A549 (cell line): ENCODE data around the gene TMEM107. TPM values are rescaled to one million over a fixed set of nuclear protein-coding genes. Genes with fewer than 3 reads are reported as not detected.
A peak's percentile ranks its signal among the peaks of the same experiment; 100 is the strongest.

Experiments used
- ATAC-seq, 2 experiments: fragments of 200-7000 bp in 1 of 2; fragments of >200 bp in 1 of 2; cut with Nextera tagmentation in 1 of 2; cut with Tn5 transposase in 1 of 2; 3 replicates each; pipeline versions ENCODE4 v1.8.0 to v1.9.1; 2018 to 2020; ENCODE audit warnings: mild to moderate bottlenecking in 1 of 2, moderate library complexity in 1 of 2
- CTCF ChIA-PET: fragments of 300-600 bp; sonication (Branson Sonifier 250); formaldehyde crosslinking; extraction: SDS; loops from one replicate; lab custom pipeline; 2021; ENCODE audit warnings: antibody characterized with exemption, inconsistent platforms; lab: Yijun Ruan, JAX
- POLR2A ChIA-PET: fragments of 350-600 bp; formaldehyde crosslinking; extraction: SDS; loops from one replicate; lab custom pipeline; 2021; ENCODE audit warnings: antibody characterized with exemption, inconsistent platforms; lab: Yijun Ruan, JAX
- DNase-seq, 2 experiments: peaks; one replicate each; pipeline versions ENCODE4 v3.0.0 to v3.0.0-alpha.2; 2011 to 2016; ENCODE audit warnings: low read depth in 1 of 2, low spot score in 1 of 2
- FAIRE-seq: peaks from 2 replicates; lab custom pipeline; 2011; peaks lifted over from hg19 to GRCh38; lab: Jason Lieb, UNC
- H3K27ac ChIP-seq, 2 experiments: fragments of >200 bp; sonication (Bioruptor Twin); formaldehyde crosslinking; 3 replicates each; pipeline ENCODE4 v1.5.1; 2016 to 2017
- H3K4me1 ChIP-seq: fragments of >200 bp; sonication (Bioruptor Twin); formaldehyde crosslinking; 3 replicates; pipeline ENCODE4 v1.6.1; 2016
- H3K4me2 ChIP-seq: fragments of >200 bp; sonication (Bioruptor Twin); formaldehyde crosslinking; 3 replicates; pipeline ENCODE4 v1.6.1; 2016
- H3K4me3 ChIP-seq: fragments of >200 bp; sonication (Bioruptor Twin); formaldehyde crosslinking; 3 replicates; pipeline ENCODE4 v1.5.1; 2016
- H3K9me3 ChIP-seq: fragments of >200 bp; sonication (Bioruptor Twin); formaldehyde crosslinking; 3 replicates; pipeline ENCODE4 v1.6.1; 2016
- CHD2 ChIP-seq: fragments of 150-350 bp; IDR thresholded peaks from 2 replicates; pipeline ENCODE4 v1.6.1; 2014; ENCODE audit warnings: low read length; ENCODE audit not compliant: partially characterized antibody
- CHD4 ChIP-seq: fragments of 200-600 bp; sonication (generic); IDR thresholded peaks from 2 replicates; pipeline ENCODE4 v1.6.1; 2016; ENCODE audit warnings: antibody characterized with exemption, mild to moderate bottlenecking, borderline replicate concordance
- ESRRA ChIP-seq: fragments of 150-350 bp; IDR thresholded peaks from 2 replicates; pipeline ENCODE4 v1.6.1; 2014; ENCODE audit warnings: mild to moderate bottlenecking, low read length, borderline replicate concordance
- HEYL ChIP-seq: fragments of 250-450 bp; sonication (Bioruptor Pico); IDR thresholded peaks from 2 replicates; pipeline ENCODE4 v1.8.0; 2021; ENCODE audit warnings: mild to moderate bottlenecking, moderate library complexity
- HOXA7 ChIP-seq: fragments of 250-450 bp; sonication (Bioruptor Pico); IDR thresholded peaks from 2 replicates; pipeline ENCODE4 v1.5.0; 2020; ENCODE audit warnings: mild to moderate bottlenecking, moderate library complexity
- HOXB13 ChIP-seq: fragments of 250-450 bp; sonication (Bioruptor Pico); IDR thresholded peaks from 2 replicates; pipeline ENCODE4 v1.5.0; 2020; ENCODE audit warnings: low read depth, mild to moderate bottlenecking, moderate library complexity
- HOXB5 ChIP-seq: fragments of 250-450 bp; sonication (Bioruptor Pico); IDR thresholded peaks from 2 replicates; pipeline ENCODE4 v1.5.0; 2020; ENCODE audit warnings: mild to moderate bottlenecking, moderate library complexity
- KDM1A ChIP-seq: fragments of 200-600 bp; sonication (generic); IDR thresholded peaks from 2 replicates; pipeline ENCODE4 v1.6.1; 2016; ENCODE audit warnings: low read depth, mild to moderate bottlenecking
- NPAS2 ChIP-seq: fragments of 250-450 bp; sonication (Bioruptor Pico); IDR thresholded peaks from 2 replicates; pipeline ENCODE4 v1.8.0; 2022; ENCODE audit warnings: mild to moderate bottlenecking, moderate library complexity, borderline replicate concordance
- POLR2AphosphoS2 ChIP-seq: conservative IDR thresholded peaks from 2 replicates; pipeline ENCODE4 v1.6.1; 2012; ENCODE audit warnings: low read length, improper control_type of control experiment, inconsistent platforms
- RAD21 ChIP-seq, 2 experiments: fragments of >200 bp in 1 of 2; sonication (Bioruptor Twin) in 1 of 2; formaldehyde crosslinking in 1 of 2; IDR thresholded peaks in 1 of 2; conservative IDR thresholded peaks in 1 of 2; 2 replicates in 1 of 2; 3 replicates in 1 of 2; pipeline ENCODE4 v1.6.1; 2012 to 2018; ENCODE audit warnings: inconsistent platforms in 1 of 2
- RARB ChIP-seq: fragments of 250-450 bp; sonication (Bioruptor Pico); IDR thresholded peaks from 2 replicates; pipeline ENCODE4 v1.8.0; 2021; ENCODE audit warnings: mild to moderate bottlenecking, moderate library complexity
- SMC3 ChIP-seq: fragments of >200 bp; sonication (Bioruptor Twin); formaldehyde crosslinking; IDR thresholded peaks from 3 replicates; pipeline ENCODE4 v1.6.1; 2018; ENCODE audit warnings: inconsistent platforms
- WGBS: methylation state at CpG from one replicate; pipeline ENCODE4 v1.1.6; 2017; ENCODE audit errors: missing lambda C conversion rate; 5-methylcytosine and 5-hydroxymethylcytosine counted together
- polyA plus RNA-seq, 4 experiments: library from polyadenylated mRNA; depleted of rRNA in 3 of 4; stranded (reverse); fragments of >200 nt; fragmentation: RNase III in 1 of 4; extraction: RNeasy Plus Mini Kit Qiagen cat#74134 plus additional on column Dnase treatment in 1 of 4; gene quantifications; 2 replicates in 3 of 4; 3 replicates in 1 of 4; pipeline ENCODE4 v1.2.3, GENCODE V29; 2011 to 2017
- TF ChIP-seq, protein P1 (sequence below): fragments of >200 bp; sonication (Bioruptor Twin); formaldehyde crosslinking; IDR thresholded peaks from 3 replicates; pipeline ENCODE4 v1.5.1; 2016
- TF ChIP-seq, protein P2 (sequence below): fragments of 450-650 bp; IDR thresholded peaks from 2 replicates; pipeline ENCODE4 v1.6.1; 2014; ENCODE audit warnings: antibody characterized with exemption
- TF ChIP-seq, protein P3 (sequence below): fragments of 200-600 bp; sonication (generic); IDR thresholded peaks from 2 replicates; pipeline ENCODE4 v1.6.1; 2016; ENCODE audit warnings: antibody characterized with exemption, mild to moderate bottlenecking, moderate library complexity
- TF ChIP-seq, protein P4 (sequence below): IDR thresholded peaks from 2 replicates; pipeline ENCODE4 v1.6.1; 2012

Gene TMEM107
- polyA plus RNA-seq, 2 of the 4 experiments (the other 2 are of a cell fraction): 17.0 to 22.8 TPM

DNA sequence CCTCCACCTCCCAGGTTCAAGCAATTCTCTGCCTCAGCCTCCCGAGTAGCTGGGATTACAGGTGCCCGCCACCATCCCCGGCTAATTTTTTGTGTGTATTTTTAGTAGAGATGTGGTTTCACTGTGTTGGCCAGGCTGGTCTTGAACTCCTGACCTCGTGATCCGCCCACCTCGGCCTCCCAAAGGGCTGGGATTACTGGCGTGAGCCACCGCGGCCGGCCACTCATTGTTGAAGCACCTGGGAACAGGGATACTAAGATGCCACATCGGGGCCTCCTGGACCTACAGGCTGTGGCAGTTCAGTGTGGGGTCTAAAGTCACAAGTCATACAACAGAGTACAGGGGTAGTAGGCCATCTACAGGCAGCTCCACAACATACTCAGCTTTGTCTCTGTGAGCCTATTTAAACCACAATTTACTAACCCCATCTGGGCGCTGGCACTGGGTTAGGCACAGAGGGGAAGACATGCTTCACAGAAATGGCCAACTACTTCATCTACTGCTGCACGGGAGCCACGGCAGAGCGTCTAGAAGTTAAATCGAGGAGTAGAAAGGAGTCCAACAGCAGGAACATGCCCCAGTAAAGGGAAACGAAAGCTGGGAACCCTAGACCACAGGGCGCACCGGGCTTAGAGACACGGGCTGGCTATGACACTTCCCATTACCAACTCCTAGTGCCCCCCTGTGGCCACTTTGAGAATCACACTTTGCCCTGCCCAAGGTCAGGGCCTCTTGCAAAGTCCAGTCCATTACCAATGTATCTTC lies 17.7 kb downstream of the TMEM107 start:
- H3K4me3 ChIP-seq: no peak overlapping the region
- CTCF ChIA-PET: interaction anchor here (0.6 to 19.5 kb wide), 24 partner anchors 9 to 500 kb away, joined by 3 to 601 read pairs (median 4); partner anchors contain the start of genes ALOXE3, BORCS6 and HES7
- H3K27ac ChIP-seq: peak overlapping the region in 1 of 2 experiments; percentile 47; a peak in 2 of 6 replicates
- DNase-seq (peak; percentile 94 to 95), FAIRE-seq (peak; percentile 88), ATAC-seq (peak; percentile 7 to 46; a peak in 3 of 6 replicates)
- H3K9me3 ChIP-seq: no peaks in the 10 kb centered on the region
- TF ChIP-seq SMC3 (peak; percentile 89), HOXB13 (CRISPR knock-in tag) (no peak), KDM1A (peak; percentile 71; the same call in 1 of the 2 replicates), POLR2AphosphoS2 (0 out of 2 replicates have a peak, but pooled peaks have one; percentile 30), HOXB5 (CRISPR knock-in tag) (0 out of 2 replicates have a peak, but pooled peaks have one; percentile 48), CHD2 (peak; percentile 13), RARB (CRISPR knock-in tag) (0 out of 2 replicates have a peak, but pooled peaks have one; percentile 36), ESRRA (peak; percentile 98), HEYL (CRISPR knock-in tag) (no peak), HOXA7 (CRISPR knock-in tag) (0 out of 2 replicates have a peak, but pooled peaks have one; percentile 7), RAD21 (conservative IDR thresholded peaks at IDR 0.05 in 1 of 2, IDR thresholded peaks at IDR 0.05 in 1 of 2) (peak; percentile 80), CHD4 (peak; percentile 92), NPAS2 (CRISPR knock-in tag) (no peak)
- TF ChIP-seq, protein P1, sequence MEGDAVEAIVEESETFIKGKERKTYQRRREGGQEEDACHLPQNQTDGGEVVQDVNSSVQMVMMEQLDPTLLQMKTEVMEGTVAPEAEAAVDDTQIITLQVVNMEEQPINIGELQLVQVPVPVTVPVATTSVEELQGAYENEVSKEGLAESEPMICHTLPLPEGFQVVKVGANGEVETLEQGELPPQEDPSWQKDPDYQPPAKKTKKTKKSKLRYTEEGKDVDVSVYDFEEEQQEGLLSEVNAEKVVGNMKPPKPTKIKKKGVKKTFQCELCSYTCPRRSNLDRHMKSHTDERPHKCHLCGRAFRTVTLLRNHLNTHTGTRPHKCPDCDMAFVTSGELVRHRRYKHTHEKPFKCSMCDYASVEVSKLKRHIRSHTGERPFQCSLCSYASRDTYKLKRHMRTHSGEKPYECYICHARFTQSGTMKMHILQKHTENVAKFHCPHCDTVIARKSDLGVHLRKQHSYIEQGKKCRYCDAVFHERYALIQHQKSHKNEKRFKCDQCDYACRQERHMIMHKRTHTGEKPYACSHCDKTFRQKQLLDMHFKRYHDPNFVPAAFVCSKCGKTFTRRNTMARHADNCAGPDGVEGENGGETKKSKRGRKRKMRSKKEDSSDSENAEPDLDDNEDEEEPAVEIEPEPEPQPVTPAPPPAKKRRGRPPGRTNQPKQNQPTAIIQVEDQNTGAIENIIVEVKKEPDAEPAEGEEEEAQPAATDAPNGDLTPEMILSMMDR: peak; percentile 92
- TF ChIP-seq, protein P2, sequence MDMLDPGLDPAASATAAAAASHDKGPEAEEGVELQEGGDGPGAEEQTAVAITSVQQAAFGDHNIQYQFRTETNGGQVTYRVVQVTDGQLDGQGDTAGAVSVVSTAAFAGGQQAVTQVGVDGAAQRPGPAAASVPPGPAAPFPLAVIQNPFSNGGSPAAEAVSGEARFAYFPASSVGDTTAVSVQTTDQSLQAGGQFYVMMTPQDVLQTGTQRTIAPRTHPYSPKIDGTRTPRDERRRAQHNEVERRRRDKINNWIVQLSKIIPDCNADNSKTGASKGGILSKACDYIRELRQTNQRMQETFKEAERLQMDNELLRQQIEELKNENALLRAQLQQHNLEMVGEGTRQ: peak; percentile 19; the same call in 1 of the 2 replicates
- TF ChIP-seq, protein P3, sequence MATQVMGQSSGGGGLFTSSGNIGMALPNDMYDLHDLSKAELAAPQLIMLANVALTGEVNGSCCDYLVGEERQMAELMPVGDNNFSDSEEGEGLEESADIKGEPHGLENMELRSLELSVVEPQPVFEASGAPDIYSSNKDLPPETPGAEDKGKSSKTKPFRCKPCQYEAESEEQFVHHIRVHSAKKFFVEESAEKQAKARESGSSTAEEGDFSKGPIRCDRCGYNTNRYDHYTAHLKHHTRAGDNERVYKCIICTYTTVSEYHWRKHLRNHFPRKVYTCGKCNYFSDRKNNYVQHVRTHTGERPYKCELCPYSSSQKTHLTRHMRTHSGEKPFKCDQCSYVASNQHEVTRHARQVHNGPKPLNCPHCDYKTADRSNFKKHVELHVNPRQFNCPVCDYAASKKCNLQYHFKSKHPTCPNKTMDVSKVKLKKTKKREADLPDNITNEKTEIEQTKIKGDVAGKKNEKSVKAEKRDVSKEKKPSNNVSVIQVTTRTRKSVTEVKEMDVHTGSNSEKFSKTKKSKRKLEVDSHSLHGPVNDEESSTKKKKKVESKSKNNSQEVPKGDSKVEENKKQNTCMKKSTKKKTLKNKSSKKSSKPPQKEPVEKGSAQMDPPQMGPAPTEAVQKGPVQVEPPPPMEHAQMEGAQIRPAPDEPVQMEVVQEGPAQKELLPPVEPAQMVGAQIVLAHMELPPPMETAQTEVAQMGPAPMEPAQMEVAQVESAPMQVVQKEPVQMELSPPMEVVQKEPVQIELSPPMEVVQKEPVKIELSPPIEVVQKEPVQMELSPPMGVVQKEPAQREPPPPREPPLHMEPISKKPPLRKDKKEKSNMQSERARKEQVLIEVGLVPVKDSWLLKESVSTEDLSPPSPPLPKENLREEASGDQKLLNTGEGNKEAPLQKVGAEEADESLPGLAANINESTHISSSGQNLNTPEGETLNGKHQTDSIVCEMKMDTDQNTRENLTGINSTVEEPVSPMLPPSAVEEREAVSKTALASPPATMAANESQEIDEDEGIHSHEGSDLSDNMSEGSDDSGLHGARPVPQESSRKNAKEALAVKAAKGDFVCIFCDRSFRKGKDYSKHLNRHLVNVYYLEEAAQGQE: no peak
- TF ChIP-seq, protein P4, sequence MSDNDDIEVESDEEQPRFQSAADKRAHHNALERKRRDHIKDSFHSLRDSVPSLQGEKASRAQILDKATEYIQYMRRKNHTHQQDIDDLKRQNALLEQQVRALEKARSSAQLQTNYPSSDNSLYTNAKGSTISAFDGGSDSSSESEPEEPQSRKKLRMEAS: 0 out of 2 replicates have a peak, but pooled peaks have one; percentile 35
- H3K4me2 ChIP-seq: peak overlapping the region; percentile 29; the same call in 1 of the 3 replicates
- POLR2A ChIA-PET: interaction anchor here (0.6 to 1.7 kb wide), 8 partner anchors 15 to 39 kb away, joined by 3 to 14 read pairs (median 4); partner anchors contain the start of genes BORCS6 and HES7
- WGBS: 43% methylated on average over 20 of the region's 20 CpGs
- peaks cover 49% of the 10 kb centered on the region for H3K4me1 ChIP-seq
